Dermis blood vessel endothelial cell (primary cell): ENCODE results near the gene NPC1. TPM values are rescaled to one million over a fixed set of nuclear protein-coding genes. Genes with fewer than 3 reads are reported as not detected.
A peak's percentile ranks its signal among the peaks of the same experiment; 100 is the strongest.
"Not testable (repeated sequence)": the region's sequence is repeated elsewhere in the genome, so short reads cannot be mapped to it uniquely, and the experiment has no call there.

Experiments used
- DNase-seq: peaks from one replicate; pipeline ENCODE4 v3.0.0; 2010
- total RNA-seq: library from RNA; depleted of rRNA; stranded (reverse); fragments of >200 nt; gene quantifications from 2 replicates; pipeline ENCODE4 v1.2.3, GENCODE V29; 2014

Gene NPC1
- total RNA-seq, 1 donor from 2014 or later, result 36.4 TPM

DNA sequence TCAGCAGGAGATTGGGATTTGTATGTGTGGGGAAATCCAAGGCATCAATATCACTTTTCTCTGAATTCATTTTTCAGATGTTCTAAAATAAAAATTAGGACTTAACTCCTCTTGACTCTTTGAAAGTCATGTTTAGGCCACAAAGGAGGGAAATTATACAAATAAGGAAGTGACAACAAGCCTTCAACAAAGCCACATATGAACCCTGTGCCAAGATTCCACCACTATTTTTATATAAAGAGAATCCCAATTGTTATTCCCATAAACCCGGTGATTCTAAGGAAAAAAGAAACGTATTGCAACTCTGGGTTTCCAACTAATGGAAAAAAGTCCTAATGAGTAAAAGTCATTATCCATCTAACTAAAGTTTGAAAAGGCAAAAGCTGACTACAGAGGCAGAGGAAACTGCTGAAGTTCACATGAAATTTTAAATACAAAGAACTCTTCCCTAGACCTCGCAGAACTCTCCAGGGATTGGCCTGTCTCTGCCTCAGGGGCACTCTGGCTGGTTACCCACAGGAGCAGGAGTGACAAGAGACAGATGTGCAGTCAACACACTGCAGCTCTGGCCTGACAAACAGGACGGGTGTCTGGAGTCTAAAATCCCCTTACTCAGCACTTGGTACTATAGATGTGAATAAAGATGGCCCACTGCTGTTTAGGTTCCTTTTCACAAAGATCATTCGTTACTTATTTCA, 11.5 kb downstream of the NPC1 start:
- no peak for DNase-seq

DNA sequence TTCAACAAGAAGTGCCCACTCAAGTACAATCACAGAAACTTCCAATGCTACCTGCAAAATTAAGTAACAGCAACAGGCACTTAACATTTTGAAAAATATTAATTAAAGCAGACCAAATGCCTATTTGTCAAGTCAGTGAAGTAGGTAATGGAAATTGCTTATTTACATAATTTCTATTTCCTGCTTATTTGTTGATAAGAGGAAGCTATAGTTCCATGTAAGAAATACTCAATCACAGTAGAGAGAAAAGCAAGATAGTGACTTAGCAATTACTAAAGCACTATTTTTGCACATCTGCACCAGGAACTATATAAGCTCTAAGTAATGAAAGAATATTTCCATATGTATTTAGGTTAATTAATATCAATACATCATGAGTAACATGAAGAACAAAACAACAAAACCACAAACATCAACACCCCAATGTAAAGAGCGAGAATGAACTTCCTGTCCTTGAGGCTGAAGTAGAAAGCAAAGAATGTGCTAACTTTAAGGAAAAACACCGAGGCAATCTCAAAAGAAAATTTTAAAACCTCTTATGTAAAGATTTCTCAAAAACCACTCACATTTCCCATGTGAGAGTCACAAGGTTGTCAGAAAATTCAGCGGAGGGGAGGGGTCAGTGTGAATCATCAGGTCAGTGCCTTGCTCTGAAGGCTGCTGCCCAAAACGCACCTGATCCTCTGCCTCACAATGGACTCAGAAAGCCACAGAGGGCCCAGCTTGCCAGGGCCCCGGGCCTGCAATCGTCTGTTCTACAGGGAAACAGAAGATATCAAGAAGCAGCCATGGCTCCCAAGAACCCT, 12.5 kb downstream of the NPC1 start:
- DNase-seq, result peak; percentile 67

DNA sequence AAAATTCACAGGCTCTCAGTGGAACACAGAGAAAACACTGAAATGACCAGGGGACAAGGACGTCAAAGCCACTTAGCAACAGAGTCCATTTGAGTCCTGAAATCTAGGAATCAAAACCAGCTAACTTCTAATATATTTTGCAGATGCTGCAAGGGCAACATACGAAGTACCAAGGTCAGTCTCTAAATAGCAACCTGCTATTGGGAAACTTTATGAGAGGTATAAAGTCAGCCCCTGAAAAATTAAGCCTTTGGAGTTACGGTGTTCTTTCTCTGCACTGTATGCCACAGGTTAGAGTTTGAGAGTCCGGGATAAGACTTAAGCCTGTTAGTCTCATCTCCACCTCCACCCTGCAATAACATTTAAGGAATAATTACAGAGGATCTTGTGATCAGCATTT, 13.3 kb downstream of the NPC1 start:
- no peak for DNase-seq

DNA sequence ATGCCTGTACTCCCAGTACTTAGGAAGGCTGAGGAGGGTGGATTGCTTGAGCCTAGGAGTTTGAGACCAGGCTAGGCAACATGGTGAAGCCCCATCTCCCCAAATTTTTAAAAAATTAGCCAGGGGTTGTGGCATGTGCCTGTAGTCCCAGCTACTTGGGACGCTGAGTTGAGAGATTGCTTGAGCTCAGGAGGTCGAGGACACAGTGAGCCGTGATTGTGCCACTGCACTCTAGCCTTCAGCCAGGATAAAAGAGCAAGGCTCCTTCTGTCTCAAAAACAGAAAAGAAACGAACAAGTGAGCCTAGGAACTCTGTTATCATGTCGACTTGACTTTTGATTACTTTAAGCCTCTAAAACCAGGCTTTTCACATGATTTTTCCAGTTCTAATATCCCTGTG, 13.7 kb downstream of the NPC1 start:
- no peak for DNase-seq

DNA sequence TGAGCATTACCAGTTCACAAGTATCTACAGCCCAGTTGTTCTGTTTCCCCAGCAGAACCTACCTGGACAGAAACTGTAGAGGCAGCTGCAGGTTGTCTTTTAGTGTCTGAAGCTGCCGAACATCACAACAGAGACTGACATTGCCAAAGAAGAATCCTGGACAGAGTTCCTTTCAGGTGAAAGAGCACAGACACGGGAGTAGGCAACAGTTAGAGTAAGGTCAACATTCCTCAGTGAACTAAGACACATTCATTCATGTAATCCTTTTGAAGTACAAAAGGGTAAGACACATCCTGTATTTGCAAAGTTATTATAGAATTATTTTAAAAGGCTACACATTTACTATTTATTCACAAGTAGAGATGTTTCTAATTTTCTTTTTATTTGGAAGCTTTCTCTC, 14.3 kb downstream of the NPC1 start:
- DNase-seq, result no peak

DNA sequence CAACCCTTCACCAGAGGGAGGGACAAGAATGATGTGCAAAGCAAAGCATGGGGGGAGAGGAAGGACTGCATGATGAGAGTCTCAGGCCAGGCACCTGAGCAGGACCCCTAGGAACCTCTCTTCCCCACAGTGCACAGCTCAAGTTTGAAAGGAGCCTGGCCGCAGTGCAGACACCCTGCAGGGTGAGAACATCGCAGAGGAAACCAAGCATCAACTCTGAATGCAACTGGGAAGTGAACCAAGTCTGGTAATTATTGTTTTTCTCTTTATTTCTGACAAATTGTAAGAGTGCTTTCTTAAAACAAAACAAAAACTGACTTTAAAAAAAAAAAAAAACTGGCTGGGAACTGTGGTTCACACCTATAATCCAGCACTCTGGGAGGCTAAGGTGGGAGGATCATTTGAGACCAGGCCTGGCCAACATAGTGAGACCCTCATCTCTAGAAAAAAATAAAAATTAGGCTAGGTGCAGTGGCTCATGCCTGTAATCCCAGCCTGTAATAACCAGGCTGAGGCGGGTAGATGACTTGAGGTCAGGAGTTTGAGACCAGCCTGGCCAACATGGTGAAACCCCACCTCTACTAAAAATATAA, 15.3 kb downstream of the NPC1 start:
- no peak for DNase-seq

DNA sequence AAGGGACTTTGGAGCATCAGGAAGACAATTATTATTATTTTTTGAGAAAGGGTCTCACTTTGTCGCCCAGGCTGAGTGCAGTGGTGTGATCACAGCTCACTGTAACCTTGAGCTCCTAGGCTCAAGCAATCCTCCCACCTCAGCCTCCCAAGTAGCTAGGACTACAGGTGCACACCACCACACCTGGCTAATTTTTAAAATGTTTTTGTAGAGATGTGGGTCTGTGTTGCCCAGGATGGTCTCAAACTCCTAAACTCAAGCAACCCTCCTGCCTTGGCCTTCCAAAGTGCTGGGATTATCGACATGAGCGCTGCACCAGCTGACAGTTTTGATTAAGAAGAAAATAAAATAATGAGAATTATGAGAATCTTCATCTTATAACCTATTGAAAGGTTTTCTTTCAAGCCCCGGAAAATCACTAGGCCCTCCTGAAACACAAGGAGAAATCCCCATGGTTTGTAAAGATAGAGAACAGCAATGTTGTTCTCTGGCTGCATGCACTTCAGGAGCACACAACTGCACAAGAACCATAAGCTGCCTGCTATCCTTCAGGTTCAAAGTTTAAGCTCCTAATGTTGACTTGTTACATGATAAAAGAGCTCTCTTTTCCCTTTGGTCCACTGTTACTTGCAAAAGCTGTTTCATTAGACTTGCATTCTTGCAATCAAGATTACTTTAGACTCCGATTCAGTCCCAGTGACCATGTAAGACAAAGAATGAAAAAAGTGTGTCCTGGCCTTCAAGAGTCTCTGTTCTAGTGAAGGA, 16.8 kb downstream of the NPC1 start:
- no peak for DNase-seq

DNA sequence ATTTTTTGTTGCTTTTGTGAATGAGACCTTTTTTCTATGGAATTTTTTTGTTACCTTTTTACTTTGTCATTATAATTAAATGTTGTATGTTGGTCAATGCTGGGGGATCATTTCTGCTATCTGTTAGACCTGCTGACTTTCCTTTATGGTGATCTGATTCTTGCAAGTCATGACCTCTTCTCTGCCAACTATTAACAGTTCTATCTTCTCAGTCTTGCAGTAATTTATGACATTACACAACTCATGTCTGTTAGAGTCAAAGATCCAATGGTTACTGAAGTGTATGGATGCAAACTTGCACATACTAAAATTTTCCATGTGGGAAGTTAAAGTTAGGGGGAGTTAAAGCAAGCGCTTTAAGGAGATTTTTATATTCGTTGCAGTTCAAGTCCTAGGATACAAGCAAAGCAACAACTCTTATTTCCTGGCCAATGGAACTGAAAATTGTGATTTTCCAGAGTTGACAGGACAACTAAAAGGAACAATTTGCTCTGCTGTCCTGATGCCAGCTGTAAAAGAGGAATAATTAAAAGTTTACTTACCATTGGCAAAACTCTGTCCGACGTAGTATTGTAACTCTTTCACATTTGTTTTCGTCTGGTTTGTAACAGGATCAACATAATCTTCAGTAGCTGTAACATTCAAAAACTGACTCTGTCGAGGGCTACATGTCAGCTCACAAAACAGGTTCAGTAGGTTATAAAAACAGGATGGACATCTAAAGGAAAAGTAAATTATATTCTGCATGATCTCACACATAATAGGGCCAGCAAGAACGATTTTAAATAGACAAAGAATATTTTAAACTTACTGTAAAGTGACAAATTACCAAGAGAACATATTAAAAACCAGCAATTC, 17.8 kb downstream of the NPC1 start:
- DNase-seq, result no peak

DNA sequence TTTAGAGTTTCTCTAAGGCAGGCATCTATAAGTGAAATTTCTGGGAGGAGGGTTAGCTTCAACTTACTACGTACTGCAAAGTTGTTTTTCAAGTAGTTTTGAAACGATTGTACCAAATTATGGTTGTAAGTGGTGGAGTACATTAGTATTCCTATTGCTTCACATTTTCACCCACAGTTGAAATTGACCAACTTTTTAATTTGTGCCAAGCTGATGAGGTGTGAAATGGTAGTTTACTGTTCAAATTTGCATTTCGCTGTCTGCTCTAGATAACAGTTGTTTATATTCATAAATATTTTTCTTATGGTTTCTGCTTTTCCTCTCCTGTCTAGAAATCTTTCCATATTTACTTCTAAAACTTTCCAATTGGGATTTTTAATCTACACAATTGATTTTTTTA, 18.6 kb downstream of the NPC1 start:
- DNase-seq, result no peak

DNA sequence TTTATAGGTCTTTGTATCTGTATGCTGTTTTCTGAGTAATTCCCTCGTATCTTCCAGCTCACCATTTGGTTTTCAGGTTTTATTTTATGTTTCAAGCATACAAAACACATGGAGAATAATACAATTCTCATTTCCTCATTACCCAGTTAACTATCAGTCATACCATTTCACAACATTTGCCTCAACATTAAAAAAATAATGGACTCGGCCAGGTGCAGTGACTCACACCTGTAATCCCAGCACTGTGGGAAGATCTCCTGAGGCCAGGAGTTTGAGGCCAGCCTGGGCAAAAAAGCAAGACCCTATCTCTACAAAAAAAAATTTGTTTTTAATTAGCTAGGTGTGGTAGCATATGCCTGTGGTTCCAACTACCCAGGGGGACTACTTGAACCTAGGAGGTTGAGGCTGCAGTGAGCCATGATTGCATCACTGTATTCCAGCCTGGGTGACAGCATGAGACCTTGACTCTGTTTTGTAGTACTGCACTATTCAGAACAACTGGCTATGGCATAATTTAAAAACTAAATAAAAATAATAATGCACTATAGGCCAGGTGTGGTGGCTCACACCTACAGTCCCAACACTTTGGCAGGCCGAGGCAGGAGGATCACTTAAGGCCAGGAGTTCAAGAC, 20.3 kb downstream of the NPC1 start:
- no peak for DNase-seq

DNA sequence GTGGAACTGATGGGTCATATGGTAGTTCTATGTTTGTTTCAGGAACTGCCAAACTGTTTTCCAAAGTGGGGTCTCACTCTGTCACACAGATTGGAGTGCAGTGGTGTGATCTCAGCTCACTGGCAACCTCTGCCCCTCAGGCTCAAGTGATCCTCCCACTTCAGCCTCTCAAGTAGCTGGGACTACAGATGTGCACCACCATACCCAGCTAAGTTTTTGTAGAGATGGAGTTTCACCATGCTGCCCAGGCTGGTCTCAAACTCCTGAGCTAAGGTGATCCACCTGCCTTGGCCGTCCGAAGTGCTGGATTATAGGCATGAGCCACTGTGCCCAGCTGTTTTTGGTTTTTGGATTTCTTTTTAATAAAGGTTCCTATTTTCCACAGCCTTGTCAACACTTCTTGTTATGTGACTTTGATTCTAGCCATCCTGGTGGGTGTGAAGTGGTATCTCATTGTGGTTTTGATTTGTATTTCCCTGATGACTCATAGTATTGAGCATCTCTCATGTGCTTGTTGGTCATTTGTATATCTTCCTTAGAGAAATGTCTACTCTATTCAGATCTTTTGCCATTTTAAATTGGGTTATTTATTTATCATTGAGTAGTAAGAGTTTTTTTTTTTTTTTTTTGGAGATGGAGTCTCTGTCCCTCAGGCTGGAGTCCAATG, 22.8 kb downstream of the NPC1 start:
- no peak for DNase-seq

DNA sequence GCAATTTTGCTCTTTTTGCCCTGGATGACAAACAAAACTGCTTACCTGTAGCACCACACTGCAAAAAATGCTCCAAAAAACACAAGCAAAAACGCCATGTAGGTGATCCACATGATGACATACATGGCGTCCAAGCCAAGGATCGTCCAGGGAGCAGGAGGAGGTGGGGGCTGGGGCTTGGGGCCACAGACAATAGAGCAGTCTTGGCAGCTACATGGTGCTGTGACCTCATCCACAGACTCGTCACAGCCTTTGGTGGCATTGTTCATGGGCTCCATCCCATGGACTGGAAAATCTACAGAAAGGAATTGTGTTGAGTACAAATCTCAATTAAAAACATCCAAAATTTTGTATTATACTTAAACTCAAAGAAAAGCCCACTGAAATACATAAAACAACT, 26.1 kb downstream of the NPC1 start:
- DNase-seq, result peak; percentile 27

DNA sequence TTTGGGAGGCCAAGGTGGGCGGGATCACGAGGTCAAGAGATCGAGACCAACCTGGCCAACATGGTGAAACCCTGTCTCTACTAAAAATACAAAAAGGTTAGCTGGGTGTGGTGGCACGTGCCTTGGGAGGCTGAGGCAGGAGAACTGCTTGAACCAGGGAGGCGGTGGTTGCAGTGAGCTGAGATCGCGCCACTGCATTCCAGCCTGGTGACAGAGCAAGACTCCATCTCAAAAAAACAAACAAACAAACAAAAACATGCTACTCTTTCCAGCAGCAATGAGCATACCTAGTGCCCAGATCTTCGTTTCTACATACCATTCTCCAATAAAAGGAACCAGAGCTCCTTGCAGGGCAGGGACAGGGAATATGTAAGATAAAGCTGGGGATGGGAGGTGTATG, 28.8 kb downstream of the NPC1 start:
- DNase-seq, result not testable (repeated sequence)

DNA sequence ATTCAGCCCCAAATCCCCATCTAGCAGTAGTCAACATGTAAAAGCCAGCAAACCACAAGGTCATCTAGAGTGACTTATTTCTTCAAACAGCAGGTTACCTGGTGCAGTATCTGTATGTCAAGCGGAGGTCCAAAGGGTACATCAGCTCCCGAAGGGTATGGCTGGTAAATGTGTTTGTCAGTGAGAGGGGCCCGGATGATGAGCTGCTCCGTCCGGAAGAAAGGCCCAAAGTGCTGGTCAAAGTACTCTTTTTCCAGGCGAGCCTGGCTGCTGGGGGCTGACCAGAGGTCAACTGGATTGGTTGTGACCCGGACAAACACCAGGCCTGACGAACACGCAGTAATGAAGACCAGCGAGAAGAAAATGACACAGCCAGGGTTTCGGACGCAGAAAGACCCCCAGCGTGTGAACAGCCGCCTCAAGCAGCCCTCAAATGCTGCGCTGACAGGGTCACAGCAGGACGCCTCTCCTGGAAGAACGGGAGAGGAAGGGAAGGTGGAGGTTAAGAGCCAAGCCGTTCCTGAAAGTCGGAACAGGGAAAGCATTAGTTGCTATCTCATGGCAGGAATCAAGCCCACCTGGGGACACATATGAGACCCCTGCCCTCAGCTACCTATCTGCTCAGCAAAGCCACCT, 30.0 kb downstream of the NPC1 start:
- DNase-seq, result no peak

DNA sequence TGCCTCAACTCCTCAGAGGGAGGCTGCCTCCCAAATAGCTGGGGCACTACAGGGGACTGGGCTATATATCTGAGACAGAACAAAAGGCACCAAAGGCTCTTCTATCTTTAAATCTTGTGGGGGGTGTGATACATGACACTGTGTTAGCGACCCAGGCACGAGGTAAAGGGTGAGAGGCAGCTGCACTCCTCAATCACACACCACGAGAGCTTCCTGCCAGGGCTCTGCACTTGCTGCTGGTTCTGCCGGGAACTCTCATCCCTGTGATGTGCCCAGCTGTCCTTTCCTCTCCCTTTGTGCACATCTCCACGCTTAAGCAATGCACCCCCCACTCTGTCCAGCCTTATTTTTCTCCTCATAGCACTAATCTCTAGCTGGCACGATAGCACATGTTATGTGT, 32.4 kb downstream of the NPC1 start:
- DNase-seq, result no peak

DNA sequence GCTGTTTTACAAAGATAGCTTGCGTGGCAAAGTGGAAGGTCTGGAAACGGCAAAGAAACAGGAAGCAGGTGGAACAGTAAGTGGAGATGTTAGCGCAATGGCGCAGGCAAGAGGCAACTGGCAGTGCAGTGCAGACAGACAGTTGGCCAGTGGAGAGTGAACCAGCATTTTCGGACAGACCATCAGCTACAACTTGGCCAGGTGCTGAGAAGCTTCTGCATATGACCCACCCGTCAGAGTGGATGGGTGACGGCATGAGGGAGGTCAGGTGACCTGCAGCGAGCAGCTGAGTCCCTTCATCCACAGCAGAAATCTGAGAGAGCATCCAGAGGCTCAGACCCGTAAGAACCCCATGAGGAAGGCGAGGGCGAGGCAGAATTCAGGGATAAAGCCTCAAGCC, 33.8 kb downstream of the NPC1 start:
- no peak for DNase-seq

DNA sequence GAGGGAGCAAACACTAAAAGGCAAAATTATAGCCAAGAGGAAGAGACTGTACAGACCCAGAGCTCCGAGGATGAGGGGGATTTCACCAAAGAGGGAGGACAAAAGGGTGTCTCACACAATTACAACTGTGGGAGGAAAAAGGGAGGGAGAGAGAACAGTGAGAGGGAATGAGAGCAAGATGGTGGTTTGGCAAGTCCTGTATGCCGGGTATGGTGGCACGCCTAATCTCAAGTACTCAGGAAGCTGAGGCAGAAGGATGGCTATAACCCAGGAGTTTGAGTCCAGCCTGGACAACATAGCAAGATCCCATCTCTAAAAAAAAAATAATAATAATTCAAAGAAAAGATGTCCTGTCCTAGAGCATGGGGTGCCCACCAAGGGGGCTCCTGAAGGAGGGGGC, 34.3 kb downstream of the NPC1 start:
- no peak for DNase-seq

DNA sequence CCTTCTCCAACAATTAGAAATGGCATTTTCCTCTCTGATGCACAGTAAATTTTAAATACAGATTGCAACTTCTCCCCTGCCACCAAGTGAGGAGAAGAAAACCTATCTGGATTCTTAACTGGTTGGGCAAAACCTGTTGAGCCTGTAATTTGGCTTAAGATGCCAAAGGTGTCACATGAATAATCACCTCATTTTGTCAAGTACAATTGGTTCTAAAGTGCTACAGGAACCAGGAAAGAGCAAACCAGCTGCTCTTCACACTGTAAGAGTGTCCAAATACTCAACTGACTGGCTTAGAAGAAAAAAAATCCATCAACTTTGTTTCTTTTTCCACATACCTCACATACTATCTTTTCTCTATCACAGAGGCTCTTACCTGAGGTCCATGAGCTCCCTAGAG, 35.4 kb downstream of the NPC1 start:
- DNase-seq, result no peak

DNA sequence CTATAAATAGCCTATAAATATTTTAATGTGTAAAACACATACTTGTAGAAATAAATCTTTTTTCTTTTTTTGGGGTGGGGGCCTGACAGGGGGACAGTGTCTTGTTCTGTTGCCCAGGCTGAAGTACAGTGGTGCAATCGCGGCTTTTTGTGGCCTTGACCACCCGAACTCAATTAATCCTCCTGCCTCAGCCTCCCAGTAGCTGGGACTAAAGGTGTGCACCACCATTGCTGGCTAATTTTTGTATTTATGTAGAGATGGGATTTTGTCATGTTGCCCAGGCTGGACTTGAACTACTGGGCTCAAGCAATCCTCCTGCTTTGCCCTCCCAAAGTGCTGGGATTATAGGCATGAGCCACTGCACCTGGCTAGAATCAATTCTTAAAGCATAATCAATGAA, 37.6 kb downstream of the NPC1 start:
- no peak for DNase-seq

DNA sequence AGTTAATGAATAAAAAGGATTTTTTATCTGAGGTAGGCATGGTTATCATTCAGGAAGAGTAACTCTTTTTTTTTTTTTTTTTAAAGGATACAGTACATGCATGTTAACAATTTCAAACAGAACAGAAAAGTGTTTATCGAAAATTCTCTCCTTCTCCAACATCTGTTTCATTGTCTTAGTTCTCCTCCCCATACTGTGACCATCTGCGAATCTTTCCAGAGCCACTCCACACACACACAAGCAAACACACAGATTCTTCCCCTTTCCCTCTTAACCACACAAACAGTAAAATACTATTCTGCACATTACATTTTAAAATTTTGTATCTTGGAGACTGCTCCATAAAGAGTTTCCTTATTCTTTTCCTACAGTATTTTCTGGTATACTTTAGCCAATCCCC, 38.0 kb downstream of the NPC1 start:
- DNase-seq, result no peak

DNA sequence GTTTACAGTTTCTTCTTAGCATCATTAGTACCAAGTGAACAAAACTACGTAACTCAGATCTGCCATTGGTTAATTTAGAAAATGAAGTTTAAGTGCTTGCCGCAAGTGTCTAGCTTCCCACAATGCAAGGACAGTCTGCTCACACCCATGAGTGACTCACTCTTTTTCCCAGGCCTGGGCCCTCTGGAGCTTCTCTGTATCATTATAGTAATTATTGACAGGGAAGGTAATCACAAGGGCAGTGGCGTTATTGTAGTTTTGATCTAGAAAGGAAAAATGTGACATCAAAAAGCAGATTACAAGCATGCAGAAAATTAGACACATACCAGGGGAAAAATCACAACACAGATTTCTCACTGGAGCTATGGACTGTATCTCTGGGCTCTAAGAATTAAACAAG, 38.5 kb downstream of the NPC1 start:
- peak; percentile 23 for DNase-seq
